ENCODE measurements around the gene SLC45A1. TPM values are rescaled to one million over a fixed set of nuclear protein-coding genes. Genes with fewer than 3 reads are reported as not detected.
"Not testable (repeated sequence)": the region's sequence is repeated elsewhere in the genome, so short reads cannot be mapped to it uniquely, and the experiment has no call there.

The SLC45A1 gene
- 0.67 and 2.7 TPM in 2 replicates for total RNA-seq (ENCODE audit: low replicate concordance)
- long read RNA-seq = 0 reads

DNA sequence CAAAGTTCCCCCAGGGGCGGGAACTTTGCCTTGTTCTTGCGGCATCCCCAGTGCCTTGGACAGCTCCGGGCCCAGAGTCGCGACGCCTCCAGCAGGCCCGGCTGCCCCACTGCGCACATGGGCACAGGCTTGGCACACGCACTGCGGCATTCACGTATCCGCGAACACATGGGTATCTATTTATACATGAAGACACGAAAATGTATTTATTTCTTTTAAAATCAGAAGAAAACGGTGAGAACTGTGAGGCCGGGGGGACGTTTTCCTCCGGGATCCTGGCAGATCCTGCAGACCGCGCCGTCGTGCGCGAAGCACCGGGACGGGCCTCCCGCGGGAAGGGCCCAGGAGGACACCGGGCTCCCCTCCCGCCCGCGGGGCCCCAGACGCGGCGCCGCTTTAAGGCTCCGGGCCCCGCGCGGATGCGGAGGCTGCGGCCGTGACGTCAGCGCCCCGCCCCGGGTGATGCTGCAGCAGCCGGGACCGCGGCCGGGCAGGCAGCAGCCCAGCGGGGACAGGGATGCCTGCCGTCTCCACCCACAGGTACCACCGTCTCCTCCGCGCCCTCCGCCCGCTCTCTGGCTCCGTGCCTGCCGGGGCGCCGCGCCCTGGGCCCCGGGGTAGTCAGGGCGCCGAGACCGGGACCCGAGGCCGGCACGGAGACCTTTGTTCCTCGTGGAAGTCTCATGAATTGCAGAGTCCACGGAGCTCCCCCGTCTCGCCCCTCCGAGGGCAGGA is at the start of gene SLC45A1:
SLC45A1 (plus strand) TSS at position 468 of the 735 bp plus-strand sequence. CDS start 6,216 bp downstream, outside the sequence.
- TF ChIP-seq, protein P1, sequence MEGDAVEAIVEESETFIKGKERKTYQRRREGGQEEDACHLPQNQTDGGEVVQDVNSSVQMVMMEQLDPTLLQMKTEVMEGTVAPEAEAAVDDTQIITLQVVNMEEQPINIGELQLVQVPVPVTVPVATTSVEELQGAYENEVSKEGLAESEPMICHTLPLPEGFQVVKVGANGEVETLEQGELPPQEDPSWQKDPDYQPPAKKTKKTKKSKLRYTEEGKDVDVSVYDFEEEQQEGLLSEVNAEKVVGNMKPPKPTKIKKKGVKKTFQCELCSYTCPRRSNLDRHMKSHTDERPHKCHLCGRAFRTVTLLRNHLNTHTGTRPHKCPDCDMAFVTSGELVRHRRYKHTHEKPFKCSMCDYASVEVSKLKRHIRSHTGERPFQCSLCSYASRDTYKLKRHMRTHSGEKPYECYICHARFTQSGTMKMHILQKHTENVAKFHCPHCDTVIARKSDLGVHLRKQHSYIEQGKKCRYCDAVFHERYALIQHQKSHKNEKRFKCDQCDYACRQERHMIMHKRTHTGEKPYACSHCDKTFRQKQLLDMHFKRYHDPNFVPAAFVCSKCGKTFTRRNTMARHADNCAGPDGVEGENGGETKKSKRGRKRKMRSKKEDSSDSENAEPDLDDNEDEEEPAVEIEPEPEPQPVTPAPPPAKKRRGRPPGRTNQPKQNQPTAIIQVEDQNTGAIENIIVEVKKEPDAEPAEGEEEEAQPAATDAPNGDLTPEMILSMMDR (conservative IDR thresholded peaks at IDR 0.05) = peak; percentile 9
- H3K4me3 Mint-ChIP-seq = peak within 1 kb of the TSS; percentile 88
- peak; percentile 80 for DNase-seq (ENCODE audit: extremely low spot score, unreplicated experiment)
- no peaks in the 10 kb centered on the region for H3K36me3 Mint-ChIP-seq
- peaks cover 28% of the 10 kb centered on the region for H3K4me1 Mint-ChIP-seq (ENCODE audit: unreplicated experiment)
- peaks cover 19% of the 10 kb centered on the region for H3K27me3 Mint-ChIP-seq
- H3K27ac Mint-ChIP-seq = no peak within 1 kb of the TSS
- H3K9me3 Mint-ChIP-seq = no peaks in the 10 kb centered on the region

DNA sequence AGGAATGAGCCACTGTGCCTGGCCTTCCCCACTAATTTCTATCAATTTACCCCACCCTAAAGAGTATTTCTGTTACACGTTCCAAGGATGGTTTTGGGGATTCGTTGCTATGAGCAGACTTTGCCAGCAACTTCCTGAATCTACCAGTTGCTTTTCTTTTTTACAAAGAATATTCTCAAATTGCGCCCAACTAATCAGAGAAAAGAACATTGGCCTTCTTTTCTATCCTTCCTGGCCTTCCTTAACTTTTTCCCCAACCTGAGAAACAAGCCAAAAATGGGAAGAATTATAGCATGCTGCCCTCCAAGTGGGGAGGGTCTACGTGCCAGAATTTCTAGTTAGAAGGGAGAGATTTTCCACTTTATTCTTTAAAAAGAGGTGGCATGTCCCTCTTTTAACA is 44.9 kb upstream of the SLC45A1 start:
- Mint-ChIP-seq H3K9me3 (peaks cover 5% of the 10 kb centered on the region), H3K27ac (no peak overlapping the region)
- no peak for DNase-seq (ENCODE audit: extremely low spot score, unreplicated experiment)

DNA sequence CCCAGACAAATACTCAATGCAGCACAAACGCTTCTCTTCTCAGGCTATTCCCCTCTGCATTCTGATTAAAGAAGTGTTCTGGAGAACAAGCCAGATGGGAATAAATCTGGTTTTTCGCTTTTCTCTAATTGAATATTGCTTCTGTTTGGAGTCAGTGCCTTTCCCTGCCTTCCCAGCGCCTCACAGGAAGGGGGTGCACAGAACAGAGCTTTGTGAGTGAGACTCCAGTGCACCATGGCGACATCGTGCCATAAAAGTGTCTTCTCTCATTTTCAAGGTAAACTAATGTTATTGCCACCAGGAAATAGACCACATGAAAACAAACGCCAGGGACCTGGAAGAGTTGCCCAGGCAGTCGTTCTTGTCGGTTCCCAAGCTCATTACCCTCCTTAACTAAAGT is 43.6 kb upstream of the SLC45A1 start:
- Mint-ChIP-seq H3K4me3 (no peak overlapping the region), H3K36me3 (no peaks in the 10 kb centered on the region), H3K27me3 (no peaks in the 10 kb centered on the region), H3K27ac (peak overlapping the region; percentile 10), H3K4me1 (ENCODE audit: unreplicated experiment) (peaks cover 14% of the 10 kb centered on the region), H3K9me3 (peaks cover 5% of the 10 kb centered on the region)
- TF ChIP-seq, protein P1 (conservative IDR thresholded peaks at IDR 0.05) = no peak
- no peak for DNase-seq (ENCODE audit: extremely low spot score, unreplicated experiment)

More for the DNA sequence above, 44.9 kb upstream of the SLC45A1 start:
- H3K4me3 Mint-ChIP-seq = no peak overlapping the region
- no peaks in the 10 kb centered on the region for H3K27me3 Mint-ChIP-seq
- TF ChIP-seq, protein P1 (conservative IDR thresholded peaks at IDR 0.05) = no peak
- peaks cover 16% of the 10 kb centered on the region for H3K4me1 Mint-ChIP-seq (ENCODE audit: unreplicated experiment)
- H3K36me3 Mint-ChIP-seq = no peaks in the 10 kb centered on the region

DNA sequence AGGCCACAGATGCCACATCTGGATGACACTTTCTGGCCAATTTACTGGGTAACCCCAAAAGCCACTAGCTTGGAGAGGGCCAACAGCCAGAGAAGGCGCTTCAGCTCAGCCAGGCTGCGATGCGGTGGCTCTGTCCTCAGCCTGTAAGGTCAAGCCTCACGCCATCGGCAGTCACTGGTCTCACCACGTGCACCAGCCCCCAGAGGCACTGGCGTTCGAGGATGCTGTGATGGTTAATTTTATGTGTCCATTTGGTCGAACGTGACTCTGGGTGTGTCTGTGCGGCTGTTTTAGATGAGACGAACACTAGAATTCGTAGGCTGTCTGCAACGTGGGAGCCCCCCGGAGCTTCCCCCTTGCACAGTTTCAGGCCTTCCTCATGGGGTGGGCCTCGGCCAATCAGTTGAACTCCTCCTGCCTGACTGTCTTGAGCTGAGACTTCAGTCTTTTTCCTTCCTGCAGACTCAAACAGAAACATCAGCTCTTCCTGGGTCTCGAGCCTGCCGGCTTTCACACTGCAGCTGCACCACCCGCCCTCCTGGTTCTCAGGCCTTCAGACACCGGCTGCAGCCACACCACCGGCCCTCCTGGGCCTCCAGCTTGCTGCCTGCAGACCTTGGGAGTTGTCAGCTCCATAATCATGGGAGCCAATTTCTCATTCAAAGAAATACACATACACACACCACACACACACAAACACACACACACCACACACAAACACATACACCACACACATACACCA is 41.6 kb upstream of the SLC45A1 start:
- Mint-ChIP-seq H3K27me3 (no peaks in the 10 kb centered on the region), H3K9me3 (peaks cover 11% of the 10 kb centered on the region), H3K4me3 (no peak overlapping the region), H3K36me3 (no peaks in the 10 kb centered on the region), H3K4me1 (ENCODE audit: unreplicated experiment) (peaks cover 7% of the 10 kb centered on the region), H3K27ac (no peak overlapping the region)
- DNase-seq (ENCODE audit: extremely low spot score, unreplicated experiment) = no peak
- TF ChIP-seq, protein P1 (conservative IDR thresholded peaks at IDR 0.05) = no peak

DNA sequence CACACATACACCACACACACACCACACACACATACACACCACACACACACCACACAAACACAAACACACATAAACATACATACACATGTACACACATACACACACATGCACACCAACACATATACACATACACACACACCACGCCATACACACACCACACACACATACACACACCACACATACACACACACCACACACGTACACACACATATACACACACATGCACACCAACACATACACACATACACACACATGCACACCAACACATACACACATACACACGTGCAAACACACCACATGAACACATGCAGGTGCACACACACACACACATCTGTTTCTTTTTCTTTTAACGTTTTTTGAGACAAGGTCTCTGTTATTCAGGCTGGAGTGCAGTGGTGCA is 41.0 kb upstream of the SLC45A1 start:
- no peak overlapping the region for H3K27ac Mint-ChIP-seq
- H3K36me3 Mint-ChIP-seq = no peaks in the 10 kb centered on the region

DNA sequence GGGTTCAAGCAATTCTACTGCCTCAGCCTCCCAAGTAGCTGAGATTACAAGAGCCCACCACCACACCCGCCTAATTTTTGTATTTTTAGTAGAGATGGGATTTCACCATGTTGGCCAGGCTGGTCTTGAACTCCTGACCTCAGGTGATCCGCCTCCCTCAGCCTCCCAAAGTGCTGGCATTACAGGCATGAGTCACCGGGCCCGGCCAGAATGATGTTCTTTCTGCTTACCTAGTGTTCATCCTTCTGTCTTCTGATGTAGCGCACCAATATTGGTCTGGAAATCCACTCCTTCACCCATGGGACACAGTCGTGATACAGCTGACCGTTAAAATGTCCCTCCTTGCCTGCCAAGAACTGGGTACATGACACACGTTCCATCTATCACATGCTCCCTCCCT is 39.2 kb upstream of the SLC45A1 start:
- H3K27me3 Mint-ChIP-seq; H3K4me3 Mint-ChIP-seq; H3K36me3 Mint-ChIP-seq; H3K27ac Mint-ChIP-seq; DNase-seq (ENCODE audit: extremely low spot score, unreplicated experiment): not testable (repeated sequence)
- H3K4me1 Mint-ChIP-seq (ENCODE audit: unreplicated experiment) = peaks cover 11% of the 10 kb centered on the region
- peaks cover 11% of the 10 kb centered on the region for H3K9me3 Mint-ChIP-seq

More for the DNA sequence above, 41.0 kb upstream of the SLC45A1 start:
- peaks cover 11% of the 10 kb centered on the region for H3K9me3 Mint-ChIP-seq
- H3K4me1 Mint-ChIP-seq (ENCODE audit: unreplicated experiment) = peaks cover 7% of the 10 kb centered on the region
- DNase-seq (ENCODE audit: extremely low spot score, unreplicated experiment) = no peak
- no peak overlapping the region for H3K4me3 Mint-ChIP-seq
- TF ChIP-seq, protein P1 (conservative IDR thresholded peaks at IDR 0.05) = no peak
- H3K27me3 Mint-ChIP-seq = no peaks in the 10 kb centered on the region

Data from type B pancreatic cell (in vitro differentiated cells).